ENCODE results near the gene C1QBP.
A peak's percentile ranks its signal among the peaks of the same experiment; 100 is the strongest.

C1QBP gene

DNA sequence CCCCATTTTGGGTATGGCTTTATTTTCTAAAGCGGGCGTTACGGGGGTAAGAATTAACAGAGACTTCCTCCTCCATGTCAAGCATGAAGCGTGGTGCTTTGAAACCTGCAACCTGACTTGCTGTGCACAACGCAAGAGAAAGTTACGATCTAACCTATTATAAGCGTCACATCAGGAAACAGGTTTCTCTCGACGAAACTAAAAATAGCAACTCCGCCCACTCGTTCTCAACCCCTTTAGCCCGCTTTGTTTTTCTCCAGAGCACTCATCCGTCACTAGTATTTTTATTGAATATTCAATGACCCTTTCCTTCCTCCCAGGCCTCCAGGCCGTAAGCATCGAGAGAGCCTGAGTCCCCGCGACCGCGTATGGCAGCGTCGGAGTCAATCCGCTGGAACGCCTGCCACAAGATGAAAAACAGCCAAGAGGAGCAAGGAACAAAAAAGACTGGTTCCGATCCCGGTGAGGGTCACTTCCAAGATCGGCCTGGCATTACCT lies 20.0 kb downstream of the C1QBP start:
- Mint-ChIP-seq H3K36me3 (peaks cover 5% of the 10 kb centered on the region), H3K27me3 (no peaks in the 10 kb centered on the region), H3K4me1 (peaks cover 46% of the 10 kb centered on the region), H3K4me3 (peak overlapping the region; percentile 96), H3K27ac (peak overlapping the region; percentile 99), H3K9me3 (no peaks in the 10 kb centered on the region)

DNA sequence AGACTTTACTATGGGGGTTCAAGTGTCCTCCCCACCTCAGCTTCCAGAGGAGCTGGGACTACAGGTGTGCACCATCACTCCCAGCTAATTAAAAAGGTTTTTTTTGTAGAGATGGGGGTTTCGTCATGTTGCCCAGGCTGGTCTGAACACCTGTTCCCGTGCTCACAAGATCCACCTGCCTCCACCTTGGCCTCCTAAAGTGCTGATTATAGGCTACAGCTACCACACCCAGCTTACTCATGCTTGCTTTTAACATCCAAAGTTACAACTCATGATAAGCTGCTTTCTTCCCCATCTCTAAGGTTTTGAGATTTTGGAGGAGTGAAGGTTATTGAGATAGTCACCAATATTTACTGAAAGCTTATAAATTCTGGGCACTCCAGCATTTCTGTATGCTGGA lies 22.1 kb downstream of the C1QBP start:
- Mint-ChIP-seq H3K27ac (peak overlapping the region; percentile 41), H3K27me3 (no peaks in the 10 kb centered on the region), H3K4me1 (peaks cover 54% of the 10 kb centered on the region), H3K36me3 (peaks cover 13% of the 10 kb centered on the region), H3K9me3 (no peaks in the 10 kb centered on the region), H3K4me3 (peak overlapping the region; percentile 73)

GRCh38 chr17:5413682-5414081 lies 25.3 kb downstream of the C1QBP start:
- H3K9me3 Mint-ChIP-seq = no peaks in the 10 kb centered on the region
- no peaks in the 10 kb centered on the region for H3K27me3 Mint-ChIP-seq
- H3K36me3 Mint-ChIP-seq = peaks cover 26% of the 10 kb centered on the region
- peak overlapping the region; percentile 20 for H3K4me3 Mint-ChIP-seq
- H3K4me1 Mint-ChIP-seq = peaks cover 56% of the 10 kb centered on the region
- peak overlapping the region; percentile 94 for H3K27ac Mint-ChIP-seq

GRCh38 chr17:5410594-5411272 lies 28.2 kb downstream of the C1QBP start:
- Mint-ChIP-seq H3K4me3 (no peak overlapping the region), H3K9me3 (no peaks in the 10 kb centered on the region), H3K4me1 (peaks cover 38% of the 10 kb centered on the region), H3K27ac (no peak overlapping the region), H3K36me3 (peaks cover 24% of the 10 kb centered on the region), H3K27me3 (no peaks in the 10 kb centered on the region)

DNA sequence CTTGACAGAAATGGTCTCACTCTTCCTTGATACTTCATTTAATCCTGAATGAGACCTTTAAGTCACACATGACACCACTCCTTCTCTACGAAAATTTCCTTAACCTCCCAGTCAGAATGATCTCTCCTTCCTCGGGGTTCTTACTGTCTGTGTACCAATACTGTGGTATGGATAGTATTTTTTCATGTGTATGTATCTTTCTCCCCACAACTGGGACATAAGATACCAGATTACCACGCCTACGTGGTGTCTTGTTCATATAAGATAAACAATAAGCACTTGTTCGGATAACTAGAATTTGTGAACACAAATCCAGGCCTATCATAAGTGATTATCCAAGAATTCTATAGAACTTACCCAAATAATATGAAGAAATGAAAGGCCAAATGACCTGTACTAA lies 30.8 kb downstream of the C1QBP start:
- H3K4me1 Mint-ChIP-seq = peaks cover 31% of the 10 kb centered on the region
- H3K27me3 Mint-ChIP-seq = no peaks in the 10 kb centered on the region
- H3K4me3 Mint-ChIP-seq = no peak overlapping the region
- H3K27ac Mint-ChIP-seq = no peak overlapping the region
- H3K9me3 Mint-ChIP-seq = no peaks in the 10 kb centered on the region
- peaks cover 25% of the 10 kb centered on the region for H3K36me3 Mint-ChIP-seq

GRCh38 chr17:5405400-5405799 lies 33.6 kb downstream of the C1QBP start:
- Mint-ChIP-seq H3K27ac (no peak overlapping the region), H3K4me3 (no peak overlapping the region), H3K9me3 (no peaks in the 10 kb centered on the region), H3K27me3 (no peaks in the 10 kb centered on the region), H3K4me1 (peaks cover 9% of the 10 kb centered on the region), H3K36me3 (peaks cover 14% of the 10 kb centered on the region)

DNA sequence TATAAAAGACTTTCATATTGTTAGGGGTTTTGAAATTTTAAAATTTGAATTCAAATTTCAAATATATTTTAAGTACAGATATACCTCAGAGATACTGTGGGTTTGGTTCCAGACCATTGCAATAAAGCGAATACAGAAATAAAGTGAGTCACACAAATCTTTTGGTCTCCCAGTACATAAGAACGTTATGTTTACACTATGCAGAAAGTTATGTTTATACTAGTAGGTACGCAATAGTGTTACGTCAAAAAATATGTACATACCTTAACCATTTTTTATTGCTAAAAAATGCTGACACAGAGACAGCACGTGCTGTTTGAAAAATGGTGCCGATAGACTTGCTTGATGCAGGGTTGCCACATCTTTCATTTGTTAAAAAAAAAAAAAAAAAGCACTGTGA lies 39.2 kb downstream of the C1QBP start:
- peaks cover 10% of the 10 kb centered on the region for H3K36me3 Mint-ChIP-seq
- no peak overlapping the region for H3K27ac Mint-ChIP-seq
- H3K4me3 Mint-ChIP-seq = no peak overlapping the region

GRCh38 chr17:5396612-5397011 lies 42.3 kb downstream of the C1QBP start:
- Mint-ChIP-seq H3K27me3 (no peaks in the 10 kb centered on the region), H3K4me1 (no peaks in the 10 kb centered on the region), H3K27ac (no peak overlapping the region), H3K36me3 (peaks cover 9% of the 10 kb centered on the region), H3K4me3 (no peak overlapping the region), H3K9me3 (no peaks in the 10 kb centered on the region)

More for the DNA sequence above, 39.2 kb downstream of the C1QBP start:
- Mint-ChIP-seq H3K4me1 (no peaks in the 10 kb centered on the region), H3K27me3 (no peaks in the 10 kb centered on the region), H3K9me3 (no peaks in the 10 kb centered on the region)

DNA sequence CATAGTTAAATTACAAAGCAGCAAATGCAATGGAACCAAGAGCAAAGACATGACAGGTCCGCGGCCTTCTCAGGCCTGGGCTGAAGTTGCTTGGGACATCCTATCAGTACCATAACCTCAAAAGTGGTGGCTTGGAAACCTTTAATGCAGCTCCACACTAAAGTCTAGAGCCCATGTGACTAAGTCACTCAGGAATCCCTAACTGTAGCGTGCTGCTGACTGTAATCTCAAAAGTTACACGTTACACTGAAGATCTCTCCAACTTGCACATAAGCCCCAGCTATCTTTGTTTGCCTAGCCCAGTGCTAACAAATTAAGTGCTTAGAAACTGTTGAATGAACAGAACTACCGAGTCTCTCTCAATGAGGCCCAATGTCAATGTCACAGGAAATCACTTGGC lies 47.3 kb downstream of the C1QBP start:
- H3K9me3 Mint-ChIP-seq = no peaks in the 10 kb centered on the region
- peaks cover 15% of the 10 kb centered on the region for H3K36me3 Mint-ChIP-seq
- peaks cover 11% of the 10 kb centered on the region for H3K4me1 Mint-ChIP-seq
- no peaks in the 10 kb centered on the region for H3K27me3 Mint-ChIP-seq
- no peak overlapping the region for H3K27ac Mint-ChIP-seq
- H3K4me3 Mint-ChIP-seq = no peak overlapping the region
